H9 (cell line): Measurements from ENCODE around the gene RALGAPA2. TPM values are rescaled to one million over a fixed set of nuclear protein-coding genes. Genes with fewer than 3 reads are reported as not detected.

Source experiments
- DNase-seq: peaks from one replicate; pipeline ENCODE4 v3.0.0-alpha.2; 2017
- H2AFZ ChIP-seq: one replicate; pipeline ENCODE4 v1.6.1; 2013; ENCODE audit warnings: mild to moderate bottlenecking, low read length, control low read depth, moderate library complexity
- H2AK5ac ChIP-seq: 2 replicates; pipeline ENCODE4 v1.6.1; 2013; ENCODE audit warnings: low read length, control low read depth, mixed read lengths; ENCODE audit not compliant: insufficient read length
- H2BK120ac ChIP-seq: one replicate; pipeline ENCODE4 v1.6.1; 2013; ENCODE audit warnings: low read depth, mild to moderate bottlenecking, low read length, control low read depth, inconsistent platforms; ENCODE audit not compliant: poor library complexity, severe bottlenecking
- H2BK12ac ChIP-seq: 2 replicates; pipeline ENCODE4 v1.6.1; 2013; ENCODE audit warnings: low read length, control low read depth, mixed read lengths, low read depth; ENCODE audit not compliant: insufficient read length
- H2BK15ac ChIP-seq: 2 replicates; pipeline ENCODE4 v1.6.1; 2013; ENCODE audit warnings: low read depth, low read length, control low read depth
- H2BK20ac ChIP-seq: one replicate; pipeline ENCODE4 v1.6.1; 2013; ENCODE audit warnings: low read depth, mild to moderate bottlenecking, low read length, control low read depth, inconsistent platforms; ENCODE audit not compliant: poor library complexity, severe bottlenecking
- H2BK5ac ChIP-seq: 2 replicates; pipeline ENCODE4 v1.6.1; 2013; ENCODE audit warnings: low read length, control low read depth, mixed read lengths; ENCODE audit not compliant: insufficient read length
- H3K14ac ChIP-seq: 2 replicates; pipeline ENCODE4 v1.6.1; 2013; ENCODE audit warnings: low read length, control low read depth; ENCODE audit not compliant: insufficient read depth
- H3K18ac ChIP-seq: 2 replicates; pipeline ENCODE4 v1.6.1; 2013; ENCODE audit warnings: low read depth, mild to moderate bottlenecking, mixed read lengths, low read length, control low read depth; ENCODE audit not compliant: insufficient read length
- H3K23ac ChIP-seq: 2 replicates; pipeline ENCODE4 v1.6.1; 2013; ENCODE audit warnings: low read length, control low read depth, mixed read lengths, low read depth; ENCODE audit not compliant: insufficient read length
- H3K23me2 ChIP-seq: 2 replicates; pipeline ENCODE4 v1.6.1; 2013; ENCODE audit warnings: low read depth, mild to moderate bottlenecking, mixed read lengths, low read length, control low read depth; ENCODE audit not compliant: insufficient read length, poor library complexity, severe bottlenecking
- H3K27ac ChIP-seq: 2 replicates; pipeline ENCODE4 v1.5.1; 2013; ENCODE audit warnings: low read length, control low read depth, mixed read lengths, low read depth; ENCODE audit not compliant: insufficient read length
- H3K27me3 ChIP-seq: 2 replicates; pipeline ENCODE4 v1.6.1; 2013; ENCODE audit warnings: low read length, control low read depth, inconsistent platforms; ENCODE audit not compliant: insufficient read depth
- H3K4ac ChIP-seq: 2 replicates; pipeline ENCODE4 v1.6.1; 2013; ENCODE audit warnings: low read depth, mild to moderate bottlenecking, control low read depth, inconsistent platforms, low read length, moderate library complexity
- H3K4me1 ChIP-seq: 2 replicates; pipeline ENCODE4 v1.6.1; 2013; ENCODE audit warnings: low read length, control low read depth, inconsistent platforms; ENCODE audit not compliant: insufficient read depth
- H3K4me2 ChIP-seq: 2 replicates; pipeline ENCODE4 v1.6.1; 2013; ENCODE audit warnings: low read length, control low read depth, mixed read lengths; ENCODE audit not compliant: insufficient read length, insufficient read depth
- H3K56ac ChIP-seq: 2 replicates; pipeline ENCODE4 v1.6.1; 2013; ENCODE audit warnings: low read depth, mild to moderate bottlenecking, mixed read lengths, low read length, control low read depth; ENCODE audit not compliant: insufficient read length
- H3K79me1 ChIP-seq: 2 replicates; pipeline ENCODE4 v1.6.1; 2013; ENCODE audit warnings: low read depth, mild to moderate bottlenecking, moderate library complexity, low read length, control low read depth, inconsistent platforms; ENCODE audit not compliant: insufficient read depth, poor library complexity, severe bottlenecking
- H3K79me2 ChIP-seq: 2 replicates; pipeline ENCODE4 v1.6.1; 2013; ENCODE audit warnings: low read length, control low read depth, inconsistent platforms; ENCODE audit not compliant: insufficient read depth
- H3K9ac ChIP-seq: 2 replicates; pipeline ENCODE4 v1.6.1; 2013; ENCODE audit warnings: low read length, control low read depth, mixed read lengths; ENCODE audit not compliant: insufficient read length; ENCODE audit errors: extremely low read depth
- H3K9me3 ChIP-seq: one replicate; pipeline ENCODE4 v1.6.1; 2013; ENCODE audit warnings: low read depth, low read length, inconsistent platforms; ENCODE audit not compliant: control insufficient read depth
- H3T11ph ChIP-seq: one replicate; pipeline ENCODE4 v1.6.1; 2013; ENCODE audit warnings: mild to moderate bottlenecking, low read length, control low read depth, inconsistent platforms
- H4K20me1 ChIP-seq: one replicate; pipeline ENCODE4 v1.6.1; 2013; ENCODE audit not compliant: control insufficient read depth, insufficient read length, insufficient read depth
- H4K5ac ChIP-seq: 2 replicates; pipeline ENCODE4 v1.6.1; 2013; ENCODE audit warnings: low read depth, mild to moderate bottlenecking, mixed read lengths, low read length, control low read depth; ENCODE audit not compliant: insufficient read length
- H4K8ac ChIP-seq: replicated peaks from 2 replicates; pipeline ENCODE4 v1.6.1; 2013; ENCODE audit warnings: low read length, control low read depth, mixed read lengths, low read depth; ENCODE audit not compliant: insufficient read length
- H4K91ac ChIP-seq: 2 replicates; pipeline ENCODE4 v1.6.1; 2013; ENCODE audit warnings: low read depth, mild to moderate bottlenecking, moderate library complexity, mixed read lengths, low read length, control low read depth; ENCODE audit not compliant: insufficient read length
- H3K27ac Mint-ChIP-seq, 3 experiments: 2 replicates in 2 of 3; 3 replicates in 1 of 3; pipeline ENCODE4 v1.8.0; 2020 to 2021; ENCODE audit warnings: mixed read lengths in 3 of 3, mild to moderate bottlenecking in 1 of 3, moderate library complexity in 1 of 3
- H3K27me3 Mint-ChIP-seq: 2 replicates; pipeline ENCODE4 v1.8.0; 2021; ENCODE audit warnings: low read depth, mild to moderate bottlenecking, moderate library complexity, mixed read lengths
- H3K36me3 Mint-ChIP-seq, 3 experiments: 2 replicates in 2 of 3; 3 replicates in 1 of 3; pipeline ENCODE4 v1.8.0; 2020 to 2021; ENCODE audit warnings: low read depth in 3 of 3, mixed read lengths in 3 of 3; ENCODE audit not compliant: insufficient read depth in 1 of 3
- H3K4me1 Mint-ChIP-seq, 2 experiments: 2 replicates each; pipeline ENCODE4 v1.8.0; 2020; ENCODE audit warnings: mixed read lengths in 2 of 2
- H3K4me3 Mint-ChIP-seq, 2 experiments: 2 replicates in 1 of 2; 3 replicates in 1 of 2; pipeline ENCODE4 v1.8.0; 2020 to 2021; ENCODE audit warnings: mild to moderate bottlenecking in 2 of 2, mixed read lengths in 2 of 2, moderate library complexity in 1 of 2
- H3K9me3 Mint-ChIP-seq, 2 experiments: 2 replicates in 1 of 2; 3 replicates in 1 of 2; pipeline ENCODE4 v1.8.0; 2020; ENCODE audit warnings: mild to moderate bottlenecking in 2 of 2, mixed read lengths in 2 of 2, moderate library complexity in 1 of 2
- WGBS: extraction: QIAGEN DNeasy Blood & Tissue Kit; methylation state at CpG from one replicate; pipeline ENCODE4 v1.1.7; 2013; ENCODE audit warnings: missing lambda C conversion rate, low lambda C conversion rate, mixed read lengths; ENCODE audit not compliant: insufficient read length; ENCODE audit errors: extremely low coverage; 5-methylcytosine and 5-hydroxymethylcytosine counted together
- total RNA-seq: library from RNA; stranded (reverse); gene quantifications from 2 replicates; pipeline ENCODE4 v1.2.1, GENCODE V29; 2021
- TF ChIP-seq, protein P1 (sequence below): fragments of 200-600 bp; sonication (generic); conservative IDR thresholded peaks from 3 replicates; pipeline ENCODE4 v1.8.0; 2021; ENCODE audit warnings: antibody characterized with exemption, mild to moderate bottlenecking

Gene RALGAPA2
- total RNA-seq, 1 experiment from 2014 or later, result 16.6 TPM

DNA sequence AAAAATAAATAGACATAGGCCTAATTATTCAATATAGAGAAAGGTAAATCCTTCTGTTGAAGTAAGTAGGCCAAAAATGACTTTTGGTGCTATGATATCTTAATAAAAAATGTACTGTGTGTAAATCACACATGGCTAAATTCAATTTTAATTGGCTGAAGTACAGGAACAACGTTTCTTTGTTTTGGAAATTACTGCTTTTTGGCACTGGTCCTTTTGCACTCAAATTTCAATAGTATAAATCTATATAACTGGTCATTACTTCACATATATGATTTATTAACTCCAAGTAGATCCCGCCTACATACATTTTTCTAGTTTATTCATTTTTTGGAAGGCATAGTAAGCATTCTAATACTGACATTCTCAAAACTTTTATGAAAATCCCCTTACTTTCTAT is 114.5 kb downstream of the RALGAPA2 start:
- Histone ChIP-seq H3K23ac (no peak overlapping the region), H2BK5ac (no peak overlapping the region), H3K9me3 (no peaks in the 10 kb centered on the region), H3K79me1 (no peaks in the 10 kb centered on the region), H2AK5ac (no peak overlapping the region), H3K4ac (no peak overlapping the region), H3K18ac (no peak overlapping the region), H2BK120ac (no peak overlapping the region), H2BK15ac (no peak overlapping the region), H3K56ac (no peak overlapping the region), H3K4me2 (no peak overlapping the region), H3K27ac (no peak overlapping the region), H3T11ph (no peak overlapping the region), H4K20me1 (no peaks in the 10 kb centered on the region), H2BK20ac (no peak overlapping the region), H3K14ac (no peak overlapping the region), H4K91ac (no peak overlapping the region), H2AFZ (no peak overlapping the region), H3K23me2 (no peaks in the 10 kb centered on the region), H3K4me1 (no peaks in the 10 kb centered on the region), H3K79me2 (no peaks in the 10 kb centered on the region), H3K27me3 (no peaks in the 10 kb centered on the region), H4K8ac (no peak overlapping the region), H2BK12ac (no peak overlapping the region), H4K5ac (no peak overlapping the region), H3K9ac (no peak overlapping the region)
- WGBS, result no CpG with 5 or more reads among the region's 2 CpGs
- Mint-ChIP-seq H3K27me3 (no peaks in the 10 kb centered on the region), H3K9me3 (no peaks in the 10 kb centered on the region), H3K4me3 (no peak overlapping the region), H3K4me1 (peaks cover 9% of the 10 kb centered on the region in 2 experiments), H3K27ac (no peak overlapping the region), H3K36me3 (no peaks in the 10 kb centered on the region; a peak in 1 of 7 replicates)
- DNase-seq, result no peak
- TF ChIP-seq, protein P1, sequence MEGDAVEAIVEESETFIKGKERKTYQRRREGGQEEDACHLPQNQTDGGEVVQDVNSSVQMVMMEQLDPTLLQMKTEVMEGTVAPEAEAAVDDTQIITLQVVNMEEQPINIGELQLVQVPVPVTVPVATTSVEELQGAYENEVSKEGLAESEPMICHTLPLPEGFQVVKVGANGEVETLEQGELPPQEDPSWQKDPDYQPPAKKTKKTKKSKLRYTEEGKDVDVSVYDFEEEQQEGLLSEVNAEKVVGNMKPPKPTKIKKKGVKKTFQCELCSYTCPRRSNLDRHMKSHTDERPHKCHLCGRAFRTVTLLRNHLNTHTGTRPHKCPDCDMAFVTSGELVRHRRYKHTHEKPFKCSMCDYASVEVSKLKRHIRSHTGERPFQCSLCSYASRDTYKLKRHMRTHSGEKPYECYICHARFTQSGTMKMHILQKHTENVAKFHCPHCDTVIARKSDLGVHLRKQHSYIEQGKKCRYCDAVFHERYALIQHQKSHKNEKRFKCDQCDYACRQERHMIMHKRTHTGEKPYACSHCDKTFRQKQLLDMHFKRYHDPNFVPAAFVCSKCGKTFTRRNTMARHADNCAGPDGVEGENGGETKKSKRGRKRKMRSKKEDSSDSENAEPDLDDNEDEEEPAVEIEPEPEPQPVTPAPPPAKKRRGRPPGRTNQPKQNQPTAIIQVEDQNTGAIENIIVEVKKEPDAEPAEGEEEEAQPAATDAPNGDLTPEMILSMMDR, result no peak
